Activated T-cell treated with anti-CD3 and anti-CD28 coated beads, Interleukin-2, amount 50 U/mL, for 72 hours (primary cell): ENCODE measurements around the gene ATP13A4. TPM values are rescaled to one million over a fixed set of nuclear protein-coding genes. Genes with fewer than 3 reads are reported as not detected.

Experiments used
- ATAC-seq, 2 donors: fragments of 150-1000 bp; cut with Tn5 transposase; replicated peaks in 1 of 2; 2 replicates each; pipeline ENCODE4 v1.10.0; 2021; ENCODE audit warnings: moderate library complexity in 2 of 2, mild to moderate bottlenecking in 1 of 2
- DNase-seq, 2 donors: peaks; one replicate each; pipeline ENCODE4 v3.0.0; 2021 to 2022; ENCODE audit warnings: mixed read lengths in 1 of 2
- H3K27ac Mint-ChIP-seq: one replicate; pipeline ENCODE4 v1.8.0; 2022; ENCODE audit warnings: mild to moderate bottlenecking, moderate library complexity, mixed read lengths
- H3K27me3 Mint-ChIP-seq: one replicate; pipeline ENCODE4 v1.8.0; 2022; ENCODE audit warnings: low read depth, mixed read lengths
- H3K36me3 Mint-ChIP-seq, 2 donors: one replicate each; pipeline ENCODE4 v1.8.0; 2022; ENCODE audit warnings: mixed read lengths in 2 of 2, mild to moderate bottlenecking in 1 of 2; ENCODE audit not compliant: insufficient read depth in 2 of 2
- H3K4me1 Mint-ChIP-seq: one replicate; pipeline ENCODE4 v1.8.0; 2022; ENCODE audit warnings: low read depth, mixed read lengths
- H3K4me3 Mint-ChIP-seq, 2 donors: one replicate each; pipeline ENCODE4 v1.8.0; 2022; ENCODE audit warnings: mild to moderate bottlenecking in 2 of 2, mixed read lengths in 2 of 2, moderate library complexity in 2 of 2
- H3K9me3 Mint-ChIP-seq, 2 donors: one replicate each; pipeline ENCODE4 v1.8.0; 2022; ENCODE audit warnings: mixed read lengths in 2 of 2
- total RNA-seq, 2 donors: library from RNA; stranded (reverse); gene quantifications; one replicate each; pipeline ENCODE4 v1.2.3, GENCODE V29; 2022

ATP13A4 gene
- total RNA-seq, 2 donors from 2014 or later = 3.2 to 5.1 TPM

GRCh38 chr3:193585530-193585929 is 30.8 kb upstream of the ATP13A4 start:
- Mint-ChIP-seq H3K27ac (no peak overlapping the region), H3K27me3 (no peaks in the 10 kb centered on the region), H3K4me1 (no peaks in the 10 kb centered on the region), H3K4me3 (no peak overlapping the region), H3K9me3 (no peaks in the 10 kb centered on the region), H3K36me3 (peaks cover 0 to 2% of the 10 kb centered on the region in 2 donors)
- no peak for DNase-seq
- ATAC-seq = no peak

- Mint-ChIP-seq H3K27me3 (no peaks in the 10 kb centered on the region), H3K36me3 (no peaks in the 10 kb centered on the region), H3K4me3 (no peak overlapping the region), H3K4me1 (no peaks in the 10 kb centered on the region), H3K9me3 (no peaks in the 10 kb centered on the region), H3K27ac (no peak overlapping the region)
- ATAC-seq (no peak), DNase-seq (no peak)
Measured at GRCh38 chr3:193574488-193575070, 19.9 kb upstream of the ATP13A4 start.

GRCh38 chr3:193573403-193574191 is 18.9 kb upstream of the ATP13A4 start:
- ATAC-seq (no peak), DNase-seq (no peak)
- Mint-ChIP-seq H3K27ac (no peak overlapping the region), H3K27me3 (no peaks in the 10 kb centered on the region), H3K4me1 (no peaks in the 10 kb centered on the region), H3K4me3 (no peak overlapping the region), H3K9me3 (no peaks in the 10 kb centered on the region), H3K36me3 (no peaks in the 10 kb centered on the region)

GRCh38 chr3:193572426-193572908 is 17.8 kb upstream of the ATP13A4 start:
- H3K4me1 Mint-ChIP-seq = no peaks in the 10 kb centered on the region
- H3K4me3 Mint-ChIP-seq = no peak overlapping the region
- H3K27ac Mint-ChIP-seq = no peak overlapping the region
- DNase-seq (peak; percentile 48 to 58), ATAC-seq (peak; percentile 53 to 57)
- no peaks in the 10 kb centered on the region for H3K9me3 Mint-ChIP-seq
- no peaks in the 10 kb centered on the region for H3K36me3 Mint-ChIP-seq
- no peaks in the 10 kb centered on the region for H3K27me3 Mint-ChIP-seq

GRCh38 chr3:193569119-193569518 is 14.4 kb upstream of the ATP13A4 start:
- DNase-seq (no peak), ATAC-seq (no peak)
- no peaks in the 10 kb centered on the region for H3K27me3 Mint-ChIP-seq
- H3K9me3 Mint-ChIP-seq = no peaks in the 10 kb centered on the region
- no peaks in the 10 kb centered on the region for H3K4me1 Mint-ChIP-seq
- no peaks in the 10 kb centered on the region for H3K36me3 Mint-ChIP-seq
- H3K27ac Mint-ChIP-seq = no peak overlapping the region
- no peak overlapping the region for H3K4me3 Mint-ChIP-seq

GRCh38 chr3:193564012-193564411 is 9.3 kb upstream of the ATP13A4 start:
- H3K27ac Mint-ChIP-seq = no peak overlapping the region
- ATAC-seq = no peak
- no peak for DNase-seq
- H3K9me3 Mint-ChIP-seq = no peaks in the 10 kb centered on the region
- H3K4me3 Mint-ChIP-seq = no peak overlapping the region
- no peaks in the 10 kb centered on the region for H3K36me3 Mint-ChIP-seq
- no peaks in the 10 kb centered on the region for H3K27me3 Mint-ChIP-seq
- no peaks in the 10 kb centered on the region for H3K4me1 Mint-ChIP-seq

- no peak for ATAC-seq
- H3K36me3 Mint-ChIP-seq = no peaks in the 10 kb centered on the region
- H3K27me3 Mint-ChIP-seq = no peaks in the 10 kb centered on the region
- H3K27ac Mint-ChIP-seq = no peak overlapping the region
- H3K4me3 Mint-ChIP-seq = no peak overlapping the region
- no peaks in the 10 kb centered on the region for H3K4me1 Mint-ChIP-seq
- H3K9me3 Mint-ChIP-seq = no peaks in the 10 kb centered on the region
- DNase-seq = no peak
Measured at GRCh38 chr3:193563426-193563825, 8.7 kb upstream of the ATP13A4 start.

- Mint-ChIP-seq H3K27ac (no peak overlapping the region), H3K4me1 (no peaks in the 10 kb centered on the region), H3K27me3 (no peaks in the 10 kb centered on the region), H3K36me3 (no peaks in the 10 kb centered on the region), H3K9me3 (no peaks in the 10 kb centered on the region), H3K4me3 (no peak overlapping the region)
- DNase-seq (no peak), ATAC-seq (no peak)
Measured at GRCh38 chr3:193560870-193561269, 6.2 kb upstream of the ATP13A4 start.

- Mint-ChIP-seq H3K27me3 (no peaks in the 10 kb centered on the region), H3K4me3 (no peak overlapping the region), H3K36me3 (no peaks in the 10 kb centered on the region), H3K4me1 (no peaks in the 10 kb centered on the region), H3K27ac (no peak overlapping the region), H3K9me3 (no peaks in the 10 kb centered on the region)
- ATAC-seq = no peak
- DNase-seq = no peak
Measured at GRCh38 chr3:193560091-193560490, 5.4 kb upstream of the ATP13A4 start.

- Mint-ChIP-seq H3K4me1 (no peaks in the 10 kb centered on the region), H3K36me3 (no peaks in the 10 kb centered on the region), H3K4me3 (no peak overlapping the region), H3K27me3 (no peaks in the 10 kb centered on the region), H3K27ac (no peak overlapping the region), H3K9me3 (no peaks in the 10 kb centered on the region)
- DNase-seq = no peak
- peak; percentile 32 to 77 for ATAC-seq
Measured at GRCh38 chr3:193559100-193559499, 4.4 kb upstream of the ATP13A4 start.

GRCh38 chr3:193556841-193557240 is 2.1 kb upstream of the ATP13A4 start:
- DNase-seq (no peak), ATAC-seq (no peak)
- H3K4me3 Mint-ChIP-seq = no peak overlapping the region
- H3K9me3 Mint-ChIP-seq = no peaks in the 10 kb centered on the region
- H3K36me3 Mint-ChIP-seq = no peaks in the 10 kb centered on the region
- no peak overlapping the region for H3K27ac Mint-ChIP-seq
- H3K27me3 Mint-ChIP-seq = no peaks in the 10 kb centered on the region
- H3K4me1 Mint-ChIP-seq = no peaks in the 10 kb centered on the region

GRCh38 chr3:193553586-193553985 is 1.1 kb downstream of the ATP13A4 start:
- Mint-ChIP-seq H3K36me3 (no peaks in the 10 kb centered on the region), H3K27ac (no peak overlapping the region), H3K27me3 (no peaks in the 10 kb centered on the region), H3K4me1 (no peaks in the 10 kb centered on the region), H3K4me3 (no peak overlapping the region), H3K9me3 (no peaks in the 10 kb centered on the region)
- ATAC-seq = no peak
- no peak for DNase-seq

GRCh38 chr3:193552923-193553322 is 1.8 kb downstream of the ATP13A4 start:
- Mint-ChIP-seq H3K36me3 (no peaks in the 10 kb centered on the region), H3K4me3 (no peak overlapping the region), H3K9me3 (no peaks in the 10 kb centered on the region), H3K27me3 (no peaks in the 10 kb centered on the region), H3K27ac (no peak overlapping the region), H3K4me1 (no peaks in the 10 kb centered on the region)
- ATAC-seq (no peak), DNase-seq (no peak)

- H3K27ac Mint-ChIP-seq = no peak overlapping the region
Measured at GRCh38 chr3:193548406-193548805, 6.3 kb downstream of the ATP13A4 start.

More at GRCh38 chr3:193548406-193548805, 6.3 kb downstream of the ATP13A4 start:
- Mint-ChIP-seq H3K9me3 (peaks cover 3 to 5% of the 10 kb centered on the region in 2 donors), H3K4me3 (no peak overlapping the region), H3K27me3 (no peaks in the 10 kb centered on the region), H3K4me1 (no peaks in the 10 kb centered on the region), H3K36me3 (peaks cover 2% of the 10 kb centered on the region in 2 donors)
- ATAC-seq (no peak), DNase-seq (no peak)
